Measurements from ENCODE around the gene PDE10A.

The PDE10A gene

DNA sequence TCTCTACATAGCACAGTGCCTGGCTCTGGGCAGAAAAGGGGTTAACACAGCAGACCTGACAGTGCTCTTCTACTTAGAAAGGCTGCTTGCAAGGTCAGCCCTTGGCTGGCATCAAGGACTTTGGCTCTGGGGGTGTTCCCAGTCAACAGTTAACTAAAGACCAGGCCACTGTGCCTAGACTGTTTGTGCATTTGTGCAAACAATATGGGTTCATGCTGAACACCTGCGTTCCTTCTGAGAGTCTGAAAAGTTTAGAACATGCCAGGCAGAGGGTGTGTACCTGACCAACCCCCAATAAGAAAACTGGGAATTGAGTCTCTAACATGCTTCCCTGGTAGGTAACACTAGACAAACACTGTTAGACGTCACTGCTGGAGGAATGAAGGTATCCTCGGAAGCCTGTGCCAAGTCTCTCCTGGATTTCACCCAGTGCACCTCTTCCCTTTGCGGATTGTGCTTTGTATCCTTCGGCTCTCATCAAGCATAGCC, 110.7 kb downstream of the PDE10A start:
- no peak overlapping the region for H2BK120ac ChIP-seq (ENCODE audit: low read depth, low read length)
- H3K23ac ChIP-seq (ENCODE audit: low read length in 2 of 2): no peak overlapping the region
- no peak overlapping the region for H3K18ac ChIP-seq (ENCODE audit: low read depth in 1 of 2, low read length in 2 of 2)
- H3K27ac ChIP-seq (ENCODE audit: low read length, poor library complexity, severe bottlenecking): no peak overlapping the region
- no peak overlapping the region for H3K14ac ChIP-seq (ENCODE audit: low read length in 2 of 2)
- 92% methylated on average over 5 of the region's 5 CpGs for WGBS
- no peak overlapping the region for H2AK5ac ChIP-seq (ENCODE audit: low read length, severe bottlenecking)
- H3K4me1 ChIP-seq (ENCODE audit: control insufficient read depth, insufficient read depth, low read depth, low read length): peaks cover 5% of the 10 kb centered on the region
- no peak overlapping the region for H3K4me2 ChIP-seq (ENCODE audit: low read length, poor library complexity, severe bottlenecking)
- H3K79me1 ChIP-seq (replicated peaks; ENCODE audit: low read length, poor library complexity, severe bottlenecking): peaks cover 14% of the 10 kb centered on the region
- no peak overlapping the region for H4K8ac ChIP-seq (ENCODE audit: low read length)
- H2BK12ac ChIP-seq (ENCODE audit: low read length in 2 of 2): no peak overlapping the region
- H3K4me3 ChIP-seq (ENCODE audit: insufficient read depth in 1 of 2, low read depth in 1 of 2, low read length in 2 of 2): no peak overlapping the region
- no peaks in the 10 kb centered on the region for H3K36me3 ChIP-seq (ENCODE audit: control insufficient read depth in 1 of 2, insufficient read depth in 2 of 2, low read depth in 1 of 2, low read length in 2 of 2)
- H3K27me3 ChIP-seq (ENCODE audit: control insufficient read depth in 1 of 2, insufficient read depth in 1 of 2, low read length in 2 of 2): no peaks in the 10 kb centered on the region
- no peak overlapping the region for H2AFZ ChIP-seq (ENCODE audit: low read depth, low read length)
- H2BK15ac ChIP-seq (ENCODE audit: low read depth, poor library complexity, severe bottlenecking): no peak overlapping the region
- no peak overlapping the region for H2BK5ac ChIP-seq (ENCODE audit: low read depth, low read length, poor library complexity, severe bottlenecking)
- H4K91ac ChIP-seq (ENCODE audit: low read length): no peak overlapping the region
- H3K9ac ChIP-seq (ENCODE audit: low read length): no peak overlapping the region
- DNase-seq: no peak
- no peak overlapping the region for H3K4ac ChIP-seq (ENCODE audit: low read depth in 1 of 2, low read length in 2 of 2)
- no peaks in the 10 kb centered on the region for H3K9me3 ChIP-seq (ENCODE audit: control insufficient read depth, low read length)

DNA sequence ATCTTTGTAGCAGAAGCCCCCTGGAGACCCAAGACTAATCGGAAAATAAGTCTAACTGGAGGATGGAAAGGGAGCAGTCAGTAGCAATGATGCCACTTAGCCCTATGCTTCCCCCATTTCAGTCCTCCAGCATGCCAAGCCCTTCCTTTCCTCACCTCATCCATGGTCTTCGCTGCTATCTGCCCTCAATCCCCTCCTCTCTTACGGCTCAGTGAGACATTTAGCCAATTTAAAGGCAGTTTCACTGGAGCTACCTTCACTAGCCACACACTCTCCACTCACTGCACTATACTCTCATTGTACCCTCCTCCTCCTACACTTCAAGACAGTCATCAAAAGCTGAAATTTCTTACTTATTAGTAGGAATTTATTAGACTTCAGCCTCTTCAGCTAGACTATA, 111.2 kb downstream of the PDE10A start:
- Histone ChIP-seq H4K91ac (ENCODE audit: low read length) (no peak overlapping the region), H2BK120ac (ENCODE audit: low read depth, low read length) (no peak overlapping the region), H3K27ac (ENCODE audit: low read length, poor library complexity, severe bottlenecking) (no peak overlapping the region), H3K14ac (ENCODE audit: low read length in 2 of 2) (no peak overlapping the region), H3K27me3 (ENCODE audit: control insufficient read depth in 1 of 2, insufficient read depth in 1 of 2, low read length in 2 of 2) (no peaks in the 10 kb centered on the region), H3K9me3 (ENCODE audit: control insufficient read depth, low read length) (no peaks in the 10 kb centered on the region), H3K9ac (ENCODE audit: low read length) (no peak overlapping the region), H2AFZ (ENCODE audit: low read depth, low read length) (no peak overlapping the region), H2BK12ac (ENCODE audit: low read length in 2 of 2) (no peak overlapping the region), H3K23ac (ENCODE audit: low read length in 2 of 2) (no peak overlapping the region), H2BK5ac (ENCODE audit: low read depth, low read length, poor library complexity, severe bottlenecking) (no peak overlapping the region), H3K4me2 (ENCODE audit: low read length, poor library complexity, severe bottlenecking) (no peak overlapping the region), H3K18ac (ENCODE audit: low read depth in 1 of 2, low read length in 2 of 2) (no peak overlapping the region), H3K4me3 (ENCODE audit: insufficient read depth in 1 of 2, low read depth in 1 of 2, low read length in 2 of 2) (no peak overlapping the region), H3K79me1 (replicated peaks; ENCODE audit: low read length, poor library complexity, severe bottlenecking) (peaks cover 14% of the 10 kb centered on the region), H2BK15ac (ENCODE audit: low read depth, poor library complexity, severe bottlenecking) (no peak overlapping the region), H3K4me1 (ENCODE audit: control insufficient read depth, insufficient read depth, low read depth, low read length) (peaks cover 4% of the 10 kb centered on the region), H3K4ac (ENCODE audit: low read depth in 1 of 2, low read length in 2 of 2) (no peak overlapping the region), H3K36me3 (ENCODE audit: control insufficient read depth in 1 of 2, insufficient read depth in 2 of 2, low read depth in 1 of 2, low read length in 2 of 2) (no peaks in the 10 kb centered on the region), H2AK5ac (ENCODE audit: low read length, severe bottlenecking) (no peak overlapping the region), H4K8ac (ENCODE audit: low read length) (no peak overlapping the region)
- WGBS: 71% methylated on average over 3 of the region's 3 CpGs
- DNase-seq: no peak

DNA sequence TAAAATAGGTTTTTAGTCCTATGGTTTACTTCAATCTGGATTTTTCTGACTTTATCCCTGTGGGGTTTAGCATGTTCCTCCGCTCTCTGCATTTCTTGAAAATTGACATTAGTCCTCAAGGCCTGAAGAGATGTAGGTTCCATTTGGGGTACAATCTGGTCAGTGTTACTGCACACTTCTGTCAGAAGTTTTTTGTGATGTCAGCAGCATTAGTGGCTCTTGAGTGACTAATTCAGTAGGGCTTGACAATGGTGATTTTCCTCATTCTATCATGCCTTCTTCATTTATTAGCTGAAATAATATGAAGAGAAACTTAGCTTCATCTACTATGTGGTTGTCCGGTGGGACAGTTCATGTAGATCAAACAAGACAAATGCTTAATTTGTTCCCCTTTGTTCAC, 114.6 kb downstream of the PDE10A start:
- Histone ChIP-seq H2AK5ac (ENCODE audit: low read length, severe bottlenecking) (no peak overlapping the region), H4K8ac (ENCODE audit: low read length) (no peak overlapping the region), H2BK5ac (ENCODE audit: low read depth, low read length, poor library complexity, severe bottlenecking) (no peak overlapping the region), H3K79me1 (replicated peaks; ENCODE audit: low read length, poor library complexity, severe bottlenecking) (peaks cover 13% of the 10 kb centered on the region), H4K91ac (ENCODE audit: low read length) (no peak overlapping the region), H3K9me3 (ENCODE audit: control insufficient read depth, low read length) (no peaks in the 10 kb centered on the region), H2AFZ (ENCODE audit: low read depth, low read length) (no peak overlapping the region), H3K9ac (ENCODE audit: low read length) (no peak overlapping the region), H3K4me3 (ENCODE audit: insufficient read depth in 1 of 2, low read depth in 1 of 2, low read length in 2 of 2) (no peak overlapping the region), H3K27ac (ENCODE audit: low read length, poor library complexity, severe bottlenecking) (no peak overlapping the region), H3K23ac (ENCODE audit: low read length in 2 of 2) (no peak overlapping the region), H3K4ac (ENCODE audit: low read depth in 1 of 2, low read length in 2 of 2) (no peak overlapping the region), H3K36me3 (ENCODE audit: control insufficient read depth in 1 of 2, insufficient read depth in 2 of 2, low read depth in 1 of 2, low read length in 2 of 2) (no peaks in the 10 kb centered on the region), H2BK12ac (ENCODE audit: low read length in 2 of 2) (no peak overlapping the region), H2BK15ac (ENCODE audit: low read depth, poor library complexity, severe bottlenecking) (no peak overlapping the region), H3K4me1 (ENCODE audit: control insufficient read depth, insufficient read depth, low read depth, low read length) (peaks cover 2% of the 10 kb centered on the region), H3K4me2 (ENCODE audit: low read length, poor library complexity, severe bottlenecking) (no peak overlapping the region), H3K27me3 (ENCODE audit: control insufficient read depth in 1 of 2, insufficient read depth in 1 of 2, low read length in 2 of 2) (no peaks in the 10 kb centered on the region), H3K14ac (ENCODE audit: low read length in 2 of 2) (no peak overlapping the region), H2BK120ac (ENCODE audit: low read depth, low read length) (no peak overlapping the region), H3K18ac (ENCODE audit: low read depth in 1 of 2, low read length in 2 of 2) (no peak overlapping the region)
- 97% methylated on average over 2 of the region's 2 CpGs for WGBS
- DNase-seq: no peak

DNA sequence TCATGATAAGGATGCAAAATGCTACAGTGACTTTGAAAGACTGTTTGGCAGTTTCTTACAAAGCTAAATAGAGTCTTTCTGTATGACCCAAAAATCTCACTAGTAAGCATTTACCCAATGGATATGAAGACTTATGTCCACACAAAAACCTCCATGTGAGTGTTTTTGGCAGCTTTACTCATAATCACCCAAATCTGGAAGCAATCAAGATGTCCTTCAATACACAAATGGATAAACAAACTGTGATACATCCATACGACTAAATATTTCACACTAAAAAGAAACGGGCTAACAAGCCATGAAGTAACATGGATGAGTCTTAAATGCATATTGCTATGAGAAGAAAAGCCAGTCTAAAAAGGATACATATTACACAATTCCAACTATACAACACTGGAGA, 117.2 kb downstream of the PDE10A start:
- Histone ChIP-seq H3K23ac (ENCODE audit: low read length in 2 of 2) (no peak overlapping the region), H2BK120ac (ENCODE audit: low read depth, low read length) (no peak overlapping the region), H3K9me3 (ENCODE audit: control insufficient read depth, low read length) (no peaks in the 10 kb centered on the region), H2BK15ac (ENCODE audit: low read depth, poor library complexity, severe bottlenecking) (no peak overlapping the region), H3K4ac (ENCODE audit: low read depth in 1 of 2, low read length in 2 of 2) (no peak overlapping the region), H2AFZ (ENCODE audit: low read depth, low read length) (no peak overlapping the region), H3K4me1 (ENCODE audit: control insufficient read depth, insufficient read depth, low read depth, low read length) (no peaks in the 10 kb centered on the region), H3K18ac (ENCODE audit: low read depth in 1 of 2, low read length in 2 of 2) (no peak overlapping the region), H3K27me3 (ENCODE audit: control insufficient read depth in 1 of 2, insufficient read depth in 1 of 2, low read length in 2 of 2) (no peaks in the 10 kb centered on the region), H3K14ac (ENCODE audit: low read length in 2 of 2) (no peak overlapping the region), H3K27ac (ENCODE audit: low read length, poor library complexity, severe bottlenecking) (no peak overlapping the region), H3K4me3 (ENCODE audit: insufficient read depth in 1 of 2, low read depth in 1 of 2, low read length in 2 of 2) (no peak overlapping the region), H3K4me2 (ENCODE audit: low read length, poor library complexity, severe bottlenecking) (no peak overlapping the region), H4K8ac (ENCODE audit: low read length) (no peak overlapping the region), H2BK12ac (ENCODE audit: low read length in 2 of 2) (no peak overlapping the region), H2BK5ac (ENCODE audit: low read depth, low read length, poor library complexity, severe bottlenecking) (no peak overlapping the region), H3K9ac (ENCODE audit: low read length) (no peak overlapping the region), H3K79me1 (replicated peaks; ENCODE audit: low read length, poor library complexity, severe bottlenecking) (peaks cover 5% of the 10 kb centered on the region), H3K36me3 (ENCODE audit: control insufficient read depth in 1 of 2, insufficient read depth in 2 of 2, low read depth in 1 of 2, low read length in 2 of 2) (no peaks in the 10 kb centered on the region), H2AK5ac (ENCODE audit: low read length, severe bottlenecking) (no peak overlapping the region), H4K91ac (ENCODE audit: low read length) (no peak overlapping the region)
- no CpG with 5 or more reads among the region's 2 CpGs for WGBS
- no peak for DNase-seq
